ENCODE results near the gene GALNT16.
"Not testable (repeated sequence)": the region's sequence is repeated elsewhere in the genome, so short reads cannot be mapped to it uniquely, and the experiment has no call there.

The GALNT16 gene

DNA sequence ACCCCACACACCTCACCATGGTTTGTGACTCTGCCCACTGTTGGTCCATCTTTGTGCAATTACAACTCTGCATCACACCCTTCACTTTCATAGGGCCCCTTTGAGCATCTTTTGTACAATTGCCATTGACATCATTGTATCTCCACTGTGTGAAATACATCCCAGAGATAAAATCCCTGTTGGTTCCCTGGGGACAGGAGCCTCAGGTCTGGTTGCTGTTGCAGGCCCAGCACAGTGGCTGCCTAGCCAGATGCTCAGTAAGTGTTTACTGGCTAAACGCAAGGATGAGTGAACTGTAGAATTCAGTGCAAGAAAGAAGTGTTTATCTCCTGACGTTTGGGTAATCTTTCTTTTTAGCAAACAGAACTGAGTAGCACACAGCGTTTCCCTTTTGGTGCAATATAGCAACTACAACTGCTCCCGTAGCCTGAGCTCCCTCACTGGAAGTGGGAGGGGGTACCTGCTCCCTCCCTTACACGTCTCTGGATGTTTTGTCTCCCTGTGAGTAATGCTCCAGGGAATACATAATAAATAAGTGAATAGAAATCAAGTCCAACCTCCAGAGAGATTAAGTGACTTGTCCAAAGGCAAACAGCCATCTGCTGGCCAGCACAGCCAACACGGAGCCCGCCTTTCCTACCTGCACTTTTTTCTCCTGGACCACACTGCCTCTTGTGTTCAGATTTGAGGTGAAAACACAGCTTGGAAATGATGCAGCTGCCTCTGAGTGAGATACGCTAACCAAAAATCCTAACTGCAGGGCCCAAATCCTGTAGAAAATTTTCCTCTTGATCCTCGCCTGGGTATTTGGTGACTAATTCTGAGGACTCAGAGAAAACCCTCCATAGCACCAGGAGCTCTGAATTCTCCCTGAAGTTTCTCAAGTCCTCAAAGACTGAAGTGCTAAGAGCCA is 27.4 kb downstream of the GALNT16 start:
- no peak for DNase-seq

DNA sequence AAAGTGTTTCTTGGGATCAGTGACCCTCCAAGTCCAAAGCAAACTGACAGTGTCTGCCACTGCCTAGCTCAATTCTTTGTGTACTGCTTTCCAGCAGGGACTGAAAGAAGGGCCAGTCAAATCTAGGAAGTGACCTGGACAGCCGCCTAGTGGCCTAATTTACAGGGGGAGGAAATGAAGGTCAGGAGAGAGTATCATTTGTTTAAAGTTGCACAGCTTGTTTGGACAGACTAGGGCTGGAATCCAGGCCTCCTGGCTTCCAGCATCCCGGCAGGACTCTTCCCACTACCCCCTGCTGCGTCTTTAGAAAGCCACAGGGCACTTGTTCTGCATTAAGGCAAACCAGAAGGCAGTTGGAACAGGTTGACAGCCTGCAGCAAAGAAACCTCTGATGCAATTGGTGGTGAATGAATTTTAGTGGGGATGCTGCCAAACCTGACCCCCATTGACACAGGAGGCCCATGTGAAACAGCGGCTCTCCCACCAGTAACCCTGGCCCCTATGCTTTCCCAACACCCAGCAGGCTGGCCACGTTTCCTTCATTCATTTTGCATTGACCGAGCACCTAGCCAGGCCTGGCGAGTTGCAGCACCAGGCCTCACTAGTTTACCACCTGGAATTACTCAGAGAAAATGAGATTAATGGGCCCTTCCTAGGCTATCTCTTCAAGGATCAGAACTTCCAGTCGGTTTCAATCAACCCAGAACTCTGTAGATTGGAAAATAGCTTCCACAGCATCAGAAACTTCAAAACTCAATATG is 28.2 kb downstream of the GALNT16 start:
- peak; percentile 62 for DNase-seq

DNA sequence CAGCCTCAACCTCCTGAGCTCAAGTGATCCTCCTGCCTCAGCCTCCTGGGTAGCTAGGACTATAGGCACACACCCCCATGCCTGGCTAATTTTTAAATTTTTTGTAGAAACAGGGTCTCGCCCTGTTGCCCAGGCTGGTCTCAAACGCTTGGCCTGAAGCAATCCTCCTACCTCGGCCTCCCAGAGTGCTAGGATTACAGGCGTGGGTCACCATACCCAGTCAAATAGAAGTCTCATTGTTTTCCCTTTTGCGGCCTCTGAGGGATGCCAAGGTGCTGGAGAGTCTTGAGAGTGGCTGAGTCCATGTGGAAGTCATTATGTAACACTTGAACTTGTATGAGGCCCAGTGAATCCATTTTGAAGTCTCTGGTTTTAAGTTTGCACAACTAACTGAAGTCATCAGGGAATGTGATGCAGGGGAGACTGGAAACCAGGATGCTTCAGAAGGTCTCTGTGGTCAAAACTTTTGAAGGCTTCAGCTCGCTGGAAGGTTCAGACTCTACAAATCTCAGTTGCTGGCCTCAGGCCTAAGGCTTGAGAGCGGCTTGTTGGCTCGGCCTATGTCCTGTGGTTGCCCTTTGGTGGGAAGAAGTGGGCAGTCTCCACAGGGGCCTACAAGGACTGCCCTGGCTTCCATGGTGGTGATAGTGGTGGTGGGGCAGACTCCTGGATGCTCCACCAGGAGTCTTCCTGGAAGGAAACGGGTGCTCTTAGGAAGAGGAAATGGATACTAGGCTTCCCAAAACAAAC is 29.2 kb downstream of the GALNT16 start:
- no peak for DNase-seq

DNA sequence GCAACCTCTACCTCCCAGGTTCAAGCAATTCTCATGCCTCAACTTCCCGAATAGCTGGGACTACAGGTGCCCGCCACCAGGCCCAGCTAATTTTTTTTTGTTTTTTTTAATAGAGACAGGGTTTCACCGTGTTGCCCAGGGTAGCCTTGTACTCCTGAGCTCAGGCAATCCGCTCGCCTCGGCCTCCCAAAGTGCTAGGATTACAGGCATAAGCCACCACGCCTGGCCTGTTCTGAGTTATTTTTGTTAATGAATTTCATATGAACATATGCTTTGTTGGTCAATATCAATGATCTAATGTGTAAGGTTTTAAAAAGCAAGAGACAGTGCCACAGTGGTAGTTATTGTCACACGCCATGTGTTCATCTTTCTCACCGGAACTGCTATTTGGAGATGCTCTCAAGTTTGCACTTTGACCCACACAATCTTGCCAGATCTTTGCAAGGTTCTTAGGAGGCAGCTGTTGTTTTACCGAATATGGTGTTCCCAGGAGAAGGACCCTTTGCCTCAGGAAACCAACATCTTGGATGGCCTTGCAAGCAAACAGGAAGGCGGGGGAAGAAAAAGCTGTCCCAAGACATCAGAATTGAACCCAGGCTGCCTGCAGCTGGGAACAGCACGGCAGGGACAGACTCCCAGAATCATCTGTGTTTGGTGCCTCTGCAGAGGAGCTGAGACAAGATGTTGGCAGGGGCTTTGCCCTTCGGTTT is 30.0 kb downstream of the GALNT16 start:
- DNase-seq, result no peak

DNA sequence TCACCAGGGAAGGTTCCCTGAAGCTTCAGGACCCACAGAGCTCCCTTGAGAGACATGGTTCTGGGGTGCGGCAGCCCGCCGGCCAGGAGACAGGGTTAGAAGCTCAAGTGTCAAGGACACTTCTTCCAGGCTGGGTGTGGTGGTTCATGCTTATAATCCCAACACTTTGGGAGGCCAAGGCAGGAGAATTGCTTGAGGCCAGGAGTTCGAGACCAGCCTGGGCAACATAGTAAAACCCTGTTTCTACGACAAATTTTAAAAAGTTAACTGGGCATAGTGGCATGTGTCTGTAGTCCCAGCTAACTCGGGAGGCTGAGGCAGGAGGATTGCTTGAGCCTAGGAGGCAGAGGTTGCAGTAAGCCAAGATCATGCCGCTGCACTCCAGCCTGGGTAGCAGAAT is 30.9 kb downstream of the GALNT16 start:
- not testable (repeated sequence) for DNase-seq

DNA sequence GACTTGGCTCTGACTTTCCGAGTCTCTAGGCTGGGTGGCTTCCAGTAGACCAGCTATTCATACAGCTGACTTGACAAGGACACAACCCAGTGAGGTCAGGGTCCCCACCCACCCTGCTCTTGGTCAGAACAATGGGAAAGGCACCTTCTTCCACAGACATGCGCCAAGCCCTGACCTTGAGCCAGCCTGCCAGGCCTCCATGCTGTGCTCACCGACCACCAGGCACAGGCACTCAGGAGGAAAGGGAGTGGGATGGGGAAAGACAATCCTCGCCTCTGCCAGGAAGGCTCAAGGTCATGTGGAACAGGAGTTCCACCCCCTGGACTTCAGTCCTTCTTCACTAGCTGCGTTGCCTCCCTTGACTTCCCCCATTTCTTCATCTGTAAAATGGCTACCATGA is 31.4 kb downstream of the GALNT16 start:
- DNase-seq, result no peak

DNA sequence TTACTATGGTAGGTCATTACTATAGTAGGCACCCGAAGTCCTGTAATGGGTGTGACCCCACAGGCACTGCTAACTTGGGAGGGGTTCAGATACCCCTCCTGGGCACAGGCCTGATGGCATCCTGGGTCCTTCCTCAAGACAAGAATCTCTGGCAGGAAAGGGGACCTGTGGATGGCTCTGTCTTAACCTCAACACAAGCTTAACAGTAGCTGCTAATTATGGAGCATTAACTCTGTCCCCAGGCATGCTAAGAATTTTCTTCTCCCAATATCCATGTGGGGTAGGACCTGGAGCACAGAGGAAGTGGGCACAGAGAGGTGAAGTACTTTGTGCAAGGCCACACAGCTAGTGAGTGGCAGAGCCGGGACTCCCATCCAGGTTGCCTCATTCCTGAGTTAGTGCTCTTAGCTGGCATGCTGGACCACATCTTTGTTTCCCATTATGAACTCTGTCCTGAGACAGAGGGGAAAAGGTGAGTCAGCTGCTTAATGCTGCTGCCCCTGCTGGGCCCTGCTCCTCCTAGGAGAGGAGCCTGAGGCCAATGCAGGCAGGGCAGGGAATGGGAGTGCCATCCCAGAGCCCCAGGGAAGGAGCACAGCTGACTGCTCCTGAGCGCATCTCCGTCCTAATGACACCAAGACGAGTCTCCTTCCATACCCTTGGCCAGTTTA is 32.1 kb downstream of the GALNT16 start:
- no peak for DNase-seq

DNA sequence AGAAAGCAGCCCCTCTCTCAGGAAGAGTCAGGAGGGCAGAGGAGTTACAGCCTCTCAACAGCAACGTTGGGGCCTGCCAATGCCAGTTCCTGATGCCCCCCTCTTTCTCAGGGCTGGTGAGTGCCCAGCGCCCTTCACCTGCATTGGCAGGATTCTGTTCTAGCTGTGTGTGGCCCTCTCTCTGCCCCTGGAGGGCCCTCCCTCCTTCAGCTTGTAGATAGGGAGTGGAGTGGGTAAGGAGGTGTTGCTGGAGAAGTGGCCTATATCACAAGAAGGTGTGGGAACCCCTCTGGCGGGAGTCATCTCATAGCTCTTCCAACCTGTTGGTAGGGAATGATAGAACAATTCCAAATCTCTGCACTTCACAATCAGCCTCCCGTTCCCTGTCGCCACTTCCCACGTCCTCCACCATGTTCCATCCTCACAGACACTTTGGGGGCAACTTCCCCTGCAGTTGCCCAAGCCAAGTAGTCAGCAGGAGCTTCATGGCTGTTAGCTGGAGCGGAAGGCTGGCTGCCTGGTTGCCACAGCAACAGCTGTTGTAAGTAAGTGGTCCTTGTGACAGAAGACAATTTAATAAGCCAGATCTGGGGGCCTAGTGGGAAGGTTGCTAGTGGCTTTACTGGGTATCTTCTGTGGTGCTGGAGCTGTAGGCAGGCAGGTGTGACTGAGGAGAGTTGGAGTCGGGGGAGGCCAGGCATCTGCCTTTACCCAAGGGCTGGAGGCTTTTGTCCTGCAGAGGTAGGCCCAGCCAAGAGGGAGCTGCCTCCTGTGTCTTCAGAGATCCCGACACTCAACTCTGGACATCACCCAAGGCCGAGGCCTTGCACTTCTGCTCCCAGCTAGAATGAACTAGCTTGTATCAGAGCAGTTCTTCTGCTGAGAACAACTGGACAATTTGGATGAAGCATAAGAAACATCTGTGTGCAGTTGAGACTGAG is 38.4 kb downstream of the GALNT16 start:
- no peak for DNase-seq

DNA sequence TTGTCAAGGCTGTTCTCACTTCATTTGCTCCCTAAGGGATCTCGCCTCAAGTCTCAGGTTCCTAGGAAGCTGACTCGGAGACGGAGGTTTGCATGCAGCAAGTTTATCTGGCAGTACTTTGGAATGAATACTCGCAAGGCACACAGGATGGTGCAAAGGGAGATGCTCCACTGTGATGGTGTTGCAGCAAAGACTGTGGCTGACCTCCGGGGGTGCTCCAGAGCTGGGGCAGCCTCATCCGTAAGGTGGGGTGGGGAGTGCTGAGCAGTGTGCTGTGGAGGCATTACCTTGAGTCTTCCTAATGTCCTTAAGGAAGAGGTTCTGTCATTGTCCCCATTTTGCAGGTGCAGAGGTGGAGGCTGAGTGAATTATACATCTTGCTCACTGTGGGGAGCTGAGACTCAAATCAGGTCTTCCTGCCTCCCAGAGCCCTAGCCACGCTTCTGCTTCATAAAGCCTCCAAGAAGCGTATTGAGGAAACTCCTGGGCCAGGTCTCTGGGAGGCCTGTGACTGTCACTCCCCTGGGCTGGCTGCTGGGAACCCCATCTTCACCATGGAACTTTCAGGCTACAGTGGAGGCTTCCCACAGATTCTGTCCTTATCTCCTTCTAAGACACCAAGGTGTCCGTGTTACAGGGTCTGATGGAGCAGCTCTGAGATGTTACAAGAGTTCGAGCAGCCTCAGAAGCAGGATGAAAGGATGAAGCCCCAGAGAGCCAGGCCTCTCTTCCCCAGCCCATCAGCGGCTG is 39.5 kb downstream of the GALNT16 start:
- no peak for DNase-seq

DNA sequence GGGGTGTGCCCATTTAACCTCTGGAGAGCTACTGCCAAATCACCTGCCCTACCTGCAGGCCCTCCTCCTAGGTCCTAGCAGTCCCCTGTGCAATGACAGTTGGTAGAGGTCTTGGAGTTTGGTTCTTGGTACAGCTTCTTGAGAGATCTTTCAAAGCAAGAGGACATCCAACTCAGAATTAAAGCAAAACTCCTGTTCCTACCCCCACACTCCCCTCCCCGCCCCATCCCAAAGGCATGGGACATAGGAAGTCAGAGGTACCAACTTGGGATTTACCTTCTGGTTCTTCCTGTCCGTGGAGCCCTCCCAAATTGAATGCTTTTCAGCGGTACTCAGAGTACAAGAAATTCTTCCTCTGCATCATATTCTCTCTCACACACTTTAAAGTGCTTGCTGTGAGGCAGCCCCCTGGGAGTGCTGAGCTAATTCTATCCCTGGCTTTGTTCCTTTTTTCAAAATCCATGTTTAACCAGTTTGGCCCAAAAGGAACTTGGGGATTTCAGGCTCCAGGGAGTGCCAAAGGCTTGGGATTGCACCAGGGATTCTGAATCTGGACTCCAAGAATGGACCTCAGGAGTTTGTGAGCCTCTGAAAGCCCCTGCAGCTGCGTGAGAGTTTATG is 40.8 kb downstream of the GALNT16 start:
- no peak for DNase-seq

DNA sequence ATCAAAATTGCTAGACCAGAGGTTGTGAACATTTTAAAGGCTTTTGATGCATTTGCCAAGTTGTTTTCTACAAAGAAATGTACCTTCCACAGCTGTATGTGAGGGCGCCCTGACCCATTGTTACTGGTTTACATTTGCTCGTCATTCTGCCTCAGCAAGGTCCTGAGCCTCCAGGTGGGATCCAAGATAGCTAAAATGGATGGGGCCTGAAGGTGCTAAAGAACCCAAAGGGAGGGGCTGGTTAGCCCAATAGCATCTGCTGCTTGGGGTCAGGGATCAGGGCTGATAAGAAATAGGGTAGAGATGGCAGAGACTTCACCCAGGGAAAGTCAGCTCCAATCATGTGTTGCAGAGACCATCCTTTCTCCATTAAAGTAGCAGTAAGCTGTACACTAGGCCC is 43.1 kb downstream of the GALNT16 start:
- DNase-seq, result no peak

DNA sequence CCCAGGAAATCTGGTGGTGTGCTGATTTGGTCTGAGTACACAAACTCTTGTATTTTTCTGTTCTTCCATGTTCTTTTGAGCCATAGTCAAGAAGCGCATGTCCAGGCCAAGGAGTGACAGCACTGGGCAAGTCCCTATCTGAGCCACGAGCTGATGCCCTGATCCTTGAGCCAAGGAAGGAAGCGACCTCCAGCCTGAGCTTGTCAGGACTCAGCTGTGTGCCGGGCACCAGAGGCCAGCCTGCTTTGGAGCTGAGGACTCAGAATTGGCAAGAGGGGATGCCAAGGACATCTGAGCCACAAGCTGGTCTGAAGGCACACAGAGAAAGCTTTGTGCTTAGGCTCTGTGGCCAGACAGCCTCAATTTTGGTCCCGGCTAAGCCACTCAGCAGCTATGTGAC is 52.6 kb downstream of the GALNT16 start:
- DNase-seq, result peak; percentile 57

DNA sequence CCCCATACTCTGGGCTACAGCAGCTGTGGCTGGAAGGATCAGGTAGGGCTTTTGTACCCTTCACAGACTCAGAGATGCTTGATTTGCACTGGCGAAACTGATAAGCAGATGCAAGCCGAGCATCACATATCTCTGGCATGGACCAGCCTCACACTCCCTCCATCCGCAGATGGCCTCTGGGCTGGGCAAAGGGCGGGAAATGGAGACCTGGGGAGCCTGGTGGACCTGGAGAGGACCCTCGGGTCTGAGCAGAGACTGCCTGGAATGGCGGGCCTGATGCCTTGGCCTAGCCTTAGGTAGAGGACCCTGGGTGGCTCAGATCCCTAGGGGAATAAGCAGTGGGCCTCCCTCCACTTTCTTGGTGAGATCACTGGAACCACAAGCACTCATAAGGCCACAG is 53.2 kb downstream of the GALNT16 start:
- DNase-seq, result no peak

DNA sequence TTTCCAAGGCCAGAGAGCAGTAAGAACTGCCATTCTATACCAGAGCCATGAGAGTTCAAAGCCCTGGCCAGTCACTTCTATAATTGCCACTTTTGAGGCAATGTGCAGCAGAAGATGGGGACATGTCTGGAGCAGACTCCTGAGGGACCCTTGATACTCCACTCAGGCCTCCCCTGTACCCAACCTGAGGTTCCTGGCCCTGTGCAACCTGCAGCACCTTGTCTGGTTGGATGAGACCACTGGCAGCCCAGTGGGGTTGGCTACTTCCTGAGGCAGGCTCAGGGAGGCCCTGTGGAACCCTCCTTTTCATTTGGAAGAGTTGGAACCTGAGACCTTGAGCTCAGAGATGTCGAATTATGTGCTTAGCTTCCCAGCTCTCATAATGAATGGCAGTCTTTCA is 54.4 kb downstream of the GALNT16 start:
- DNase-seq, result no peak

DNA sequence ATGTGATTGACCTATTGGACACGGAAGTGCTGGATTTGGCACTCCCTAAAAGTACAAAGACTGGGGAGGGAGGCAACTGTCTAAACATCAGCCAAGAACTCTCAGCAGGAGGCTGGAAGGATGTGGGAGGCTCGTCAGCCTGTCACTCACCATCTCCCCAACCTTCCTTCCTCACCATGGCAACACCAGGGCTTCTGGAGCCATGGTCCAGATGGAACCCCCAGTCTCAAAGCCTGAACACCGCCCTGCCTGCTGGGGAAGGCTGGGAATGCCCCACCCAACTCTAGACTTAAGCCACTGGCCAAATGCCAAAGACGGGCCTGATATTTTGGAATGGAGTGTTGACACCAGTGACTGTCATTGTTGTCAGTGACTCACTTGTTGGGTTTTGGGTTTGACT is 55.3 kb downstream of the GALNT16 start:
- no peak for DNase-seq

DNA sequence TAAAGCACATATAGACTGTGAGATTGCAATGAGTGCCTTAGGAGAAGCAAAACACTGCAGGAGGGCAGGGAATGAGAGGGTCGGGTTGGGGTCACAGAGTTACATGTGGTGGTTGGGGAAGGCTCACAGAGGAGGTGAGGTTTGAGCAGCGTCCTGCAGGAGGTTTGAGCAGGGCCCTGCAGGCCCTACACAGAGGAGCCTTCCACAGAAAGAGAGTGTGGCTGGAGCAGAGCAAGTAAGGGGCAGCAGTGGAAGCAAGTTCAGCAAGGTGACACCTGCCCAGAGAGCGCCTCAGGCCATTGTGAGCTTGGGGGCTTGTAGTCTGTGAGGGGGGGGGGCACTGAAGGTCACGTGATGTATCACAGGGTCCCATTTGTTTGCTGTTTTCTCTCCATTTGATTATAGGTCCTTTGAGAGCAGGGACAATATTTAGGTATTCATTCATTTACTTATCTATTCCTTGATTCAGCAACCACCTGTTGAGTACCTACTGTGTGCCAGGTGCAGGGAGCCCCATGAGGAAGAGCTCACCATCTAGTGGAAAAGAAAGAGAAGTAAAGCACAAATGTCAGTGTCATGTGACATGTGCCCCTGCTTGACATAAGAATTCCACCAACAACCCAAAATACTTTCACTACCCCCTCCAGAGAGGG is 56.6 kb downstream of the GALNT16 start:
- no peak for DNase-seq

DNA sequence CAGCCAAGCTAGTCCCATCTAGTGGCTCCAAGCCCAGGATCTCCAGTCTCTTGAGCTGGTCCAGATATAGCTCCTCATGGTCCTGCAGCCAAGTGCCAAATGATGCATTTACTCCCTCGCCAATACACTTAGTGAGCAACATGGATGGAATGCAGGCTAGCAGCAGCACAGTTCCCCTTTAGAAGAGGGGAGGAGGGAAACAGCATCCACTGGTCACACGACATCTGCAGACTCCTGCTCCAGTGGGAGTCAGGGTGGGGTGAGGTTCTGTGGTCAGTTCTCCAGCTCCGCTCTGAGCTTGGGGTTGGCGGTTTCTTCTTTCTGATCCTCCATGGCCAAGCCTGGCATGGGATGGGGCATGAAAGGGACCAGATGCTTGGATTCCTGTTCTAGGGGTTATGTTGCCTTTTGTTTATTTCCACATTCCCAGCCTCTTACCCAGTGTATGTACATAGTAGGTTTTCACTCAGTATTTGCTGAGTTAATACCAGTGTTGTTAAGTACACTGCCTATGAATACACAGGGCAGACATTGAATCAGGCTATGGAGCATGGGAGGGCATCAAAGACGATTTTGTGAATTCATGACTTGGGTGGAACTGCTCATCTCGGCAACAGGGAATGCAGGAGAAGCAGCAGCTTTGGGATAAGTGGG is 57.3 kb downstream of the GALNT16 start:
- no peak for DNase-seq

DNA sequence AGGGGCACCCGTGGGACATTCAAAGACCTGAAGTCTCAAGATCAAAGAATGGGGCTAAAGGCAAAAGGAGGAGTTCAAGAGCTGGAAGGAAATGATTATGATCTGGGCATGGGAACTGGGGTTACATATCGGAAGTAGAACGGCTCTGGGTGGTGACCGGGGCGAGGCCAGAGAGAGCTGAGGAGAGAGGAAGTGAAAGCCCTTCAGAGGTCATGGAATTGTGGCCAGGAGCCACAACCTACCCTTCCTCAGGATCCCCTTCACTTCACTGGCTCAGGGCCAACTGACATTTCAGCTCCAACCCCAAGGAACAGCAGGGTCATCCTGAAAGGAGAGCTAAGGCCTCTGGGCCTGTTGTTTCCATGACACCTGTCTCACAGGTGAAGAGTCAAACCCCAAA is 57.8 kb downstream of the GALNT16 start:
- DNase-seq, result no peak

DNA sequence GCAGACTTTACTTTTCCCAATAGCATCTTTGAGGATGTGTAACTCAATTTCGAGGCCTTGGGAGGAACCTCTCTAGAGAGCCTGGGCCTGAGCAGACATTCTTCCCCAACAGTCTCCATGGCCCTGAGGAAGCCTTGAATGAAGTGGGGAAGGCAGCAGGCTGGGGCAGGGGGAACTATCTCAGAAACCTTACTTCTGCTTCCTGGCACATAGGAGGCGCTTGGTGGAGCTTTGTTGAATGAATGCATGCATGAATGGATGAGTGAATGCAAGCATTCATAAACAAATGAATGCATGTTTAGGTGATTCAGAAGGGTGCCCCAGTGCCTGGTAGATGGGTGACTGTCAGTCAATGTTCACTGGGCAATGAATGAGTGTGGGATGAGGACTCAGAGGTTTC is 58.3 kb downstream of the GALNT16 start:
- DNase-seq, result no peak

All from midbrain (tissue), 1 donor.